GM10266 (cell line): ENCODE measurements around the gene ADCY7.

Source experiments
- DNase-seq: peaks from one replicate; pipeline ENCODE4 v3.0.0; 2012; ENCODE audit errors: extremely low spot score
- TF ChIP-seq, protein P1 (sequence below): IDR thresholded peaks from 2 replicates; pipeline ENCODE4 v1.5.1; 2012; ENCODE audit warnings: mild to moderate bottlenecking, low read depth; ENCODE audit not compliant: control insufficient read depth, insufficient read depth; ENCODE audit errors: missing control alignments

ADCY7 gene

DNA sequence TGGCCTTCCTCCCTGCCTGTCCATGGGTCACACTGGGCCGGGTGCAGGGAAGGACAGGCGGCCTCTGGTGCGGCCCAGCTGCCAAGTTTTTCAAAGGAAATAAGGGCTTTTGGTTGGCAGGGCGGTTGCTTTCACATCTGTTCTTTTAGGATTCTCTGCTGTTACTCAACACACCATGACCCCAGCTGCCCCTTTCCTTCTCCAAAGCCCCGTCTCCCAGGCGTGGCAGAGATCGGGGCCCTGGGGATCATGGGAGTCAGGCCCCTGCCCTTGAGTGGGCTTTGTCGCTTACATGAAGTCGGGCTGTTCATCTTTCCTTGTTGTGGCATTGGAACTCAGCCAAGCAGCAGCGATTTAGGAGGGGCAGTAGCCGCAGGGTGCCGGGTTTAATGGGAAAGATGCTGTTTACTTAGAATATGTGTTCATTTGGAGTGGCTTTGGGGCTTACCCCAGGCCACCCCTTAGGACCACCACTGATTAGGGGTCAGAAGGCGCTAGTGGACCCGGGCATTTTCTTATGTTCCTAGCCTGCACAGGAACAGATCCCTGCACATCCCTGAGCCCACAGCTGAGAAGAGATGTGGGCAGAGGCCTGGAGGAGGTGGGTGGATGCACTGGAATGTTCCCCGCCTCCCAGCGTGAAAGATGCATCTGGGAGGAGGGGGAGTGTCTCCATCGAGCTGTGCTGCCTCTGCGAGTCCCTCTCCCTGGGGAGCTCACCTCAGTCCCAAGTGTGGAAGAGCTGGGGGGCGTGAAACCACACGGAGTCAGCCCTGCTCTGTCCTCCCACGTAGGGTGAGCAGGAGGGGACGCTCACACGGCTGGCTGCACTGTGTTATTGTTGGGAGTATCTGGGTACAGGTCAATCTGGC, 6.8 kb upstream of the ADCY7 start:
- TF ChIP-seq, protein P1, sequence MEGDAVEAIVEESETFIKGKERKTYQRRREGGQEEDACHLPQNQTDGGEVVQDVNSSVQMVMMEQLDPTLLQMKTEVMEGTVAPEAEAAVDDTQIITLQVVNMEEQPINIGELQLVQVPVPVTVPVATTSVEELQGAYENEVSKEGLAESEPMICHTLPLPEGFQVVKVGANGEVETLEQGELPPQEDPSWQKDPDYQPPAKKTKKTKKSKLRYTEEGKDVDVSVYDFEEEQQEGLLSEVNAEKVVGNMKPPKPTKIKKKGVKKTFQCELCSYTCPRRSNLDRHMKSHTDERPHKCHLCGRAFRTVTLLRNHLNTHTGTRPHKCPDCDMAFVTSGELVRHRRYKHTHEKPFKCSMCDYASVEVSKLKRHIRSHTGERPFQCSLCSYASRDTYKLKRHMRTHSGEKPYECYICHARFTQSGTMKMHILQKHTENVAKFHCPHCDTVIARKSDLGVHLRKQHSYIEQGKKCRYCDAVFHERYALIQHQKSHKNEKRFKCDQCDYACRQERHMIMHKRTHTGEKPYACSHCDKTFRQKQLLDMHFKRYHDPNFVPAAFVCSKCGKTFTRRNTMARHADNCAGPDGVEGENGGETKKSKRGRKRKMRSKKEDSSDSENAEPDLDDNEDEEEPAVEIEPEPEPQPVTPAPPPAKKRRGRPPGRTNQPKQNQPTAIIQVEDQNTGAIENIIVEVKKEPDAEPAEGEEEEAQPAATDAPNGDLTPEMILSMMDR: no peak
- no peak for DNase-seq

DNA sequence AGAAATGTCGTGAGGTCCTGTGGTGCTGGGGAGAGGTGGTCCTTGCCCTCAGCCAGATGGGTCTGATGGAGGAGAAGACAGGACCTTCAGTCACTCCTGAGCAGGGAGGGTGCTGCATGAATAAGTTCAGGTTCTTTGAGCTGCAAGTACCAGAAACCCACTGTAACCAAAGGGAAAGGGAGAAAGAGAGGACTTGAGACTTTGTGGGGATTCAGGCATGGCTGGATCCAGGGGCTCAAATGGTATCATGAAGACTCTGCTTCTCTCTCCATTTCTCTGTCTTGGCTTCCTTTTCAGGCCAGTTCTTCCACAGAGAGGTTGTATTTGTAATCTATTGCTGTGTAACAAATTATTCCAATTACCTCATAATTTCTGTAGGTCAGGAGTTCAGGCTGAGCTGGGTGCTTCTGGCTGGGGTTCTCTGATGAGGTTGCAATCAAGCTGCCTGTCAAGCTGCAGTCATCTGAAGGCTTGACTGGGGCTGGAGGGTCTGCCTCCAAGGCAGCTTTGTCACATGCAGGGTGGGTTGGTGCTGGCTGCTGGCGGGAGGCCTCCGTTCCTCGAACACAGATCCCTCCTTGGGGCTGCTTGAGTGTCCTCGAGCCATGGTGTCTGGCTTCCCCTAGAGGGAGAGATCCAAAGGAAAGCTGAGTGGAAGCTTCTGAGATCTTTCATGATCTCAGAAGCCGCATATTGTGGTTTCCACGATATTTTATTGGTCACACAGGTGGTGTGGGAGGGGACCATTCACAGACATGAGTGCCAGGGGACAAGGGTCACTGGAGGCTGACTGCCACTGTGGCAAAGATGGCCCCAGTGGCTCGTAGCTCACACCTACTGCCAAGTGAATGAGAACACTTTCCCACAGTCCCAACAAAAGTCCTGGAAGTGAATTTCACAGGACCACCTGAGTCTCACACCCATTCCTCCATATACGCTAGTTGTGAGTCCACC, 5.9 kb upstream of the ADCY7 start:
- DNase-seq: no peak
- TF ChIP-seq, protein P1: no peak

DNA sequence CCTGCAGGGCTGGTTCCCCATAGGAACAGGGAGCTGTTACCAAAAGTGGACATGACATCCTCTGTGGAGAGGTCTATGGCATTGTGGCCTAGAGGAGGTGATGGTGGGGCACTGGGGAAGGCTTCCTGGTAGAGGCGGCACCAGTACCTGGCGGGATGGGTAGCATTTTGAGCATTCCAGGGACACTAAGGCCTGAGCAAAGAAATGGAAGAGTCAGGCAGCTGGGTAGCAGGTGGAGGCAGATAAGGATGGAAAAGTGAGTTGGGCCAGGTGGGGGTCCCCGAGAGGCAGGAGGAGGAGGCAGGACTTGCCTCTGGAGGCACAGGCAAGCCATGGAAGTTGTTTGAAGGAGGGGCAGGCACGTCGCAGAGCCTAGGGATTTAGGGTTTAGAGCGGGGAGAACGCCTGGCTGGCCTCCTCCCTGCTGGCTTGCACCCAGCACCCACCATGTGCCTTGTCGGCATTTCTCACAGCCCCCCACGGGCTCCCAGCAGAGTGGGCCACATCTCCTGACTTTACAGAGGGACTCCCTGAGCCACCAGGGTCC, 5.1 kb upstream of the ADCY7 start:
- TF ChIP-seq, protein P1: no peak
- no peak for DNase-seq

DNA sequence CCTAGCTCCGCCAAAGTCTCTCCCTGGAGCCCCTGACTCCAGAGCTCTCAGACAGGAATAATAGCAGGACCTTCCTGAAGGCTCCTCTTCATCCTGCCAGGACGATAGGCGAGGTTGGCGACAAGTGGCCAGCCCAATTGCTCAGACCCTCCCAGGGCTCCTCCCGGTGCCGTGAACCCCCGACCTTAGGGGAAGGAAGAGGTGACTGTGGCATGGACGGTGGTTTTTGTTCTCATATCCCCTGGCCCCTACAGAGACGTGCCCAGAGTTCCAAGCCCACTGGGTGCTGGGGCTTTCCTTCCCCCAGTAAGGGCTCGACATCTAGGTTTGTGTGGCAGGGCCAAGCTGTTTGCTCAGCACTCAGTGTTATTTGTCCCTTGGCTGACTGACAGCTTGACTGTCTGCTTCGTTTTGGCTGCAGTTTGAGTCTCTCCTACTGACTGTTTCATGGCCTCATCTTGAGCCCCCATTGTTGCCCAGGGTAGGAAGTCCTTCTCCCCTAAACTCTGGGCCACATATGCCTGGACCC, 4.6 kb upstream of the ADCY7 start:
- TF ChIP-seq, protein P1: no peak

DNA sequence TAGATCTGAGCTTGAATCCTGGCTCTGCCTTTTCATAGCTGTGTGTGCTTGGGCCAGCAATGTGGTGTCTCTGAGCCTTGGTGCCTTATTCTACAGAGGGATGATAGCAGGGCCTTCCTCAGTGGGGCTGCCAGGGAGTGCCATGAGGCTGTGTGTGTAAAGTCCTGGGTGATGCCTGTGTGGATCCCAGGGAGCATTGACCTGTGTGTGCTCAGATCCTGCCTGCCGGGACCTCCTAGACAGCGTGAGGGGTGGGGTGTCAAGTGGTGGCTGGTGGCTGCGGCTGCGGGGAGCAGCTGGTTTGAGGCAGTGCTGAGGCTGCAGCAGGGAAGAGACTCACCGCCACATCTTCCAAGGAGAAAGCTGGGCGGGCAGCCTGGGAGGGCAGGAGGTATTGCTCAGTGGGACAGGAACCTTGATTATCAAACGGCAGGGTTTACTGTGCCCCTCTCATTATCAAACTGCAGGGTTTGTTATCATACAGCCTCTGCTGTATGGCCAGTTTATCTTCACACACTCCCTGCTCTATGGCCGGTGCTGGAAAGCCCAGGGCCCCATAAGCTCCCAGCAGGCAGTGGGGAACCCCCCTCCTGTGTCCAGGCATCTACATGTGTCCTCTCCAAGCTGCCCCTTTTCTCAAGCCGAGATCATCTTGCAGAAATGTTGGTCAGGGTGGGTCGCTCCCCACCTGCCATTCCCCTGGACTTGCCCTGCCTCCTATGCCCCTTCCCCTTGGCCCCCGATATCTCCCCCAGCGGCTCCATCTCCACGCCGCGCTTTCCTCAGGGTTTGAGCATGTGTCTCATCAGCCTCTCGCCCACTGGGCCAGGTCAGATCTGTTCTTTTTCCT, 3.1 kb upstream of the ADCY7 start:
- no peak for DNase-seq
- TF ChIP-seq, protein P1: no peak

More for the DNA sequence above, 4.6 kb upstream of the ADCY7 start:
- no peak for DNase-seq
